ENCODE results near the gene FOXO3.

Gene FOXO3

GRCh38 chr6:108635505-108636226, 74.9 kb downstream of the FOXO3 start:
- no peaks in the 10 kb centered on the region for H3K9me3 ChIP-seq (ENCODE audit: control extremely low read depth in 1 of 5, control insufficient read depth in 4 of 5, insufficient read depth in 2 of 5, low read depth in 1 of 5, low read length in 4 of 5)
- H3K4me3 ChIP-seq (ENCODE audit: control insufficient read depth in 1 of 7, extremely low read depth in 1 of 7, insufficient read depth in 4 of 7, low read depth in 2 of 7, low read length in 6 of 7): no peak overlapping the region
- H3K27ac ChIP-seq (ENCODE audit: insufficient read depth in 1 of 2, low read depth in 1 of 2, low read length in 2 of 2, poor library complexity in 1 of 2, severe bottlenecking in 2 of 2): no peak overlapping the region
- peaks cover 2 to 27% (median 18%) of the 10 kb centered on the region in 4 experiments for H3K4me1 ChIP-seq (ENCODE audit: control extremely low read depth in 1 of 4, control insufficient read depth in 4 of 4, insufficient read depth in 4 of 4, low read length in 3 of 4)
- peaks cover 0 to 9% (median 1%) of the 10 kb centered on the region in 4 experiments for H3K36me3 ChIP-seq (ENCODE audit: control insufficient read depth in 4 of 4, insufficient read depth in 4 of 4, low read length in 3 of 4)
- ChIA-PET POLR2A (no interaction called here), CTCF (interaction anchor here (0.7 to 1.0 kb wide), 2 partner anchors 37 to 68 kb away, joined by 3 read pairs; no protein-coding TSS in a partner anchor)
- H3K27me3 ChIP-seq (replicated peaks in 2 of 5; ENCODE audit: control insufficient read depth in 4 of 5, insufficient read depth in 5 of 5, low read length in 4 of 5): no peaks in the 10 kb centered on the region
- peak; percentile 38 to 88 (median 82) for DNase-seq
- WGBS (ENCODE audit: insufficient coverage): 40% methylated on average over 6 of the region's 6 CpGs

DNA sequence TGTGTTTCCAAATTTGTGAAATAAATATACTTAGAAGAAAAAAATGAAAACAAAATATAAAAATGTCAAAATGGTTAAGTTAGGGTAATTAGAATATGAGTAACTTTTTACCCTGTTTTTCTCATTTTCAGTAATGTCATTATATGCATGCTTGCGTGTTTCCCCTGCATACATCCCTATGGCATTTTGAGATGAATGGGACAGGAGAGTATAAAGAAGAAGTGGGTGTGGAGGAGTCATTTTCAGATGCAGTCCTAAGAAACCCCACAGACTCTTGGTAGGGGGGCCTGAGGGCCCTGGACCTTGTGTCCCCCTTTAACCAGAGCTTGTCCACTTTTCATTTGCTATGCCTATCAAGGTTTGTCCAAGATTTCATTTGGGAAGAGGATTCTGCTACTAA, 77.2 kb downstream of the FOXO3 start:
- no peaks in the 10 kb centered on the region for H3K27me3 ChIP-seq (replicated peaks in 2 of 5; ENCODE audit: control insufficient read depth in 4 of 5, insufficient read depth in 5 of 5, low read length in 4 of 5)
- DNase-seq: no peak
- no peak overlapping the region for H3K27ac ChIP-seq (ENCODE audit: insufficient read depth in 1 of 2, low read depth in 1 of 2, low read length in 2 of 2, poor library complexity in 1 of 2, severe bottlenecking in 2 of 2)
- no CpG with 5 or more reads among the region's 1 CpG for WGBS (ENCODE audit: insufficient coverage)
- H3K4me3 ChIP-seq (ENCODE audit: control insufficient read depth in 1 of 7, extremely low read depth in 1 of 7, insufficient read depth in 4 of 7, low read depth in 2 of 7, low read length in 6 of 7): no peak overlapping the region
- no peaks in the 10 kb centered on the region for H3K9me3 ChIP-seq (ENCODE audit: control extremely low read depth in 1 of 5, control insufficient read depth in 4 of 5, insufficient read depth in 2 of 5, low read depth in 1 of 5, low read length in 4 of 5)
- POLR2A ChIA-PET: no interaction called here
- CTCF ChIA-PET: interaction anchor here (0.9 to 3.1 kb wide), 3 partner anchors 11 to 65 kb away, joined by 3 to 14 read pairs (median 3); no protein-coding TSS in a partner anchor
- H3K36me3 ChIP-seq (ENCODE audit: control insufficient read depth in 4 of 4, insufficient read depth in 4 of 4, low read length in 3 of 4): peaks cover 0 to 9% (median 1%) of the 10 kb centered on the region in 4 experiments
- peaks cover 2 to 16% (median 11%) of the 10 kb centered on the region in 4 experiments for H3K4me1 ChIP-seq (ENCODE audit: control extremely low read depth in 1 of 4, control insufficient read depth in 4 of 4, insufficient read depth in 4 of 4, low read length in 3 of 4)

GRCh38 chr6:108638993-108639392, 78.3 kb downstream of the FOXO3 start:
- POLR2A ChIA-PET: no interaction called here
- peaks cover 0 to 9% (median 1%) of the 10 kb centered on the region in 4 experiments for H3K36me3 ChIP-seq (ENCODE audit: control insufficient read depth in 4 of 4, insufficient read depth in 4 of 4, low read length in 3 of 4)

GRCh38 chr6:108640104-108640503, 79.4 kb downstream of the FOXO3 start:
- H3K27ac ChIP-seq (ENCODE audit: insufficient read depth in 1 of 2, low read depth in 1 of 2, low read length in 2 of 2, poor library complexity in 1 of 2, severe bottlenecking in 2 of 2): no peak overlapping the region
- H3K4me3 ChIP-seq (ENCODE audit: control insufficient read depth in 1 of 7, extremely low read depth in 1 of 7, insufficient read depth in 4 of 7, low read depth in 2 of 7, low read length in 6 of 7): no peak overlapping the region
- H3K9me3 ChIP-seq (ENCODE audit: control extremely low read depth in 1 of 5, control insufficient read depth in 4 of 5, insufficient read depth in 2 of 5, low read depth in 1 of 5, low read length in 4 of 5): no peaks in the 10 kb centered on the region
- H3K36me3 ChIP-seq (ENCODE audit: control insufficient read depth in 4 of 4, insufficient read depth in 4 of 4, low read length in 3 of 4): peaks cover 0 to 9% (median 1%) of the 10 kb centered on the region in 4 experiments
- WGBS (ENCODE audit: insufficient coverage): 100% methylated on average over 1 of the region's 2 CpGs
- no peaks in the 10 kb centered on the region for H3K27me3 ChIP-seq (replicated peaks in 2 of 5; ENCODE audit: control insufficient read depth in 4 of 5, insufficient read depth in 5 of 5, low read length in 4 of 5)
- POLR2A ChIA-PET: no interaction called here
- H3K4me1 ChIP-seq (ENCODE audit: control extremely low read depth in 1 of 4, control insufficient read depth in 4 of 4, insufficient read depth in 4 of 4, low read length in 3 of 4): peaks cover 2 to 16% (median 11%) of the 10 kb centered on the region in 4 experiments
- CTCF ChIA-PET: interaction anchor here (1.1 to 1.4 kb wide), 2 partner anchors 9 to 13 kb away, joined by 3 to 4 read pairs; no protein-coding TSS in a partner anchor
- DNase-seq: no peak

More at GRCh38 chr6:108638993-108639392, 78.3 kb downstream of the FOXO3 start:
- H3K4me3 ChIP-seq (ENCODE audit: control insufficient read depth in 1 of 7, extremely low read depth in 1 of 7, insufficient read depth in 4 of 7, low read depth in 2 of 7, low read length in 6 of 7): no peak overlapping the region
- peaks cover 2 to 16% (median 11%) of the 10 kb centered on the region in 4 experiments for H3K4me1 ChIP-seq (ENCODE audit: control extremely low read depth in 1 of 4, control insufficient read depth in 4 of 4, insufficient read depth in 4 of 4, low read length in 3 of 4)
- H3K9me3 ChIP-seq (ENCODE audit: control extremely low read depth in 1 of 5, control insufficient read depth in 4 of 5, insufficient read depth in 2 of 5, low read depth in 1 of 5, low read length in 4 of 5): no peaks in the 10 kb centered on the region
- WGBS (ENCODE audit: insufficient coverage): 100% methylated on average over 2 of the region's 2 CpGs
- CTCF ChIA-PET: interaction anchor here (0.9 to 3.1 kb wide), 3 partner anchors 10 to 66 kb away, joined by 3 to 14 read pairs (median 3); no protein-coding TSS in a partner anchor
- H3K27ac ChIP-seq (ENCODE audit: insufficient read depth in 1 of 2, low read depth in 1 of 2, low read length in 2 of 2, poor library complexity in 1 of 2, severe bottlenecking in 2 of 2): no peak overlapping the region
- no peak for DNase-seq
- H3K27me3 ChIP-seq (replicated peaks in 2 of 5; ENCODE audit: control insufficient read depth in 4 of 5, insufficient read depth in 5 of 5, low read length in 4 of 5): no peaks in the 10 kb centered on the region

DNA sequence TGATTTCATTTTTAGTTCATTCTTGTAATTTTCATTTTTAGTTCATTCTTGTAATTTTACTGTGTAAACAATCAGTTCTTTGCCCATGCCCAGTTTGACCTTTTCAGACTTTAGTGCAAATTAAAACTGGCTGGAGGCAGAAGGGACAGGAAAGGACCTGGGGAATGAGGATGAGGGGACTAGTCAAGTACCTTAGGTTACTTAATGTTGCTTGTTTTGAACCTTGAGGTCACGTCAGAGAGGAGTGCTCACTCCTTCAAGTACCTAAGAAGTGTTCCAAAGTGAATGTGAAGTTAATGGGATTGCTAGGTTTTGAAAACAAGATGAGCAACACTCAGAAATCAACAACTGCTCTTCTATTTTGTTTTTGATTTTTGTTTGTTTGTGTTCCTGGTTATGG, 82.5 kb downstream of the FOXO3 start:
- POLR2A ChIA-PET: no interaction called here
- CTCF ChIA-PET: no interaction called here
- H3K4me1 ChIP-seq (ENCODE audit: control extremely low read depth in 1 of 4, control insufficient read depth in 4 of 4, insufficient read depth in 4 of 4, low read length in 3 of 4): no peaks in the 10 kb centered on the region
- H3K9me3 ChIP-seq (ENCODE audit: control extremely low read depth in 1 of 5, control insufficient read depth in 4 of 5, insufficient read depth in 2 of 5, low read depth in 1 of 5, low read length in 4 of 5): no peaks in the 10 kb centered on the region
- no peak overlapping the region for H3K4me3 ChIP-seq (ENCODE audit: control insufficient read depth in 1 of 7, extremely low read depth in 1 of 7, insufficient read depth in 4 of 7, low read depth in 2 of 7, low read length in 6 of 7)
- no peak overlapping the region for H3K27ac ChIP-seq (ENCODE audit: insufficient read depth in 1 of 2, low read depth in 1 of 2, low read length in 2 of 2, poor library complexity in 1 of 2, severe bottlenecking in 2 of 2)
- no CpG with 5 or more reads among the region's 1 CpG for WGBS (ENCODE audit: insufficient coverage)
- H3K27me3 ChIP-seq (replicated peaks in 2 of 5; ENCODE audit: control insufficient read depth in 4 of 5, insufficient read depth in 5 of 5, low read length in 4 of 5): no peaks in the 10 kb centered on the region
- no peak for DNase-seq
- peaks cover 3 to 12% (median 3%) of the 10 kb centered on the region in 4 experiments for H3K36me3 ChIP-seq (ENCODE audit: control insufficient read depth in 4 of 4, insufficient read depth in 4 of 4, low read length in 3 of 4)

DNA sequence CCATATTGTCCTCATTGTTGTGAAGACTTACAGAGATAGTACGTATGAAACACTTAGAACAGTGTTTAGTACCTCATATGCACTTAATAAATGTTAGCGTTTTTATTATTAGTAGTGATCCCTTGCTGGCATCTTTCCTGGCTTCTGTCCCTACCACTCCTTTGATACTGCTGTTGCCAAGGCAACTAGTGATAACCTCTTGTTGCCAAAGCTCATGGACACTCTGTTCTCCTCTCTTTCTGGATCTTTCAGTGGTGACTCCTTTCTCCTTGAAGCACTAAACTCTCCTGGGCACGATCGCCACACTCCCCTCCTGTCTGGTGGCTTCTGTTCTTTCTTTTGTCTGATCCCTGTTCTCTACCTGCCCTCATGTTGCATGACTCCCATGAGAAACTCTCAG, 83.5 kb downstream of the FOXO3 start:
- Histone ChIP-seq H3K27ac (ENCODE audit: insufficient read depth in 1 of 2, low read depth in 1 of 2, low read length in 2 of 2, poor library complexity in 1 of 2, severe bottlenecking in 2 of 2) (no peak overlapping the region), H3K36me3 (ENCODE audit: control insufficient read depth in 4 of 4, insufficient read depth in 4 of 4, low read length in 3 of 4) (peaks cover 3 to 7% (median 4%) of the 10 kb centered on the region in 4 experiments), H3K4me1 (ENCODE audit: control extremely low read depth in 1 of 4, control insufficient read depth in 4 of 4, insufficient read depth in 4 of 4, low read length in 3 of 4) (no peaks in the 10 kb centered on the region), H3K27me3 (replicated peaks in 2 of 5; ENCODE audit: control insufficient read depth in 4 of 5, insufficient read depth in 5 of 5, low read length in 4 of 5) (no peaks in the 10 kb centered on the region), H3K9me3 (ENCODE audit: control extremely low read depth in 1 of 5, control insufficient read depth in 4 of 5, insufficient read depth in 2 of 5, low read depth in 1 of 5, low read length in 4 of 5) (no peaks in the 10 kb centered on the region), H3K4me3 (ENCODE audit: control insufficient read depth in 1 of 7, extremely low read depth in 1 of 7, insufficient read depth in 4 of 7, low read depth in 2 of 7, low read length in 6 of 7) (no peak overlapping the region)
- DNase-seq: no peak
- ChIA-PET CTCF (no interaction called here), POLR2A (no interaction called here)
- 100% methylated on average over 3 of the region's 4 CpGs for WGBS (ENCODE audit: insufficient coverage)

DNA sequence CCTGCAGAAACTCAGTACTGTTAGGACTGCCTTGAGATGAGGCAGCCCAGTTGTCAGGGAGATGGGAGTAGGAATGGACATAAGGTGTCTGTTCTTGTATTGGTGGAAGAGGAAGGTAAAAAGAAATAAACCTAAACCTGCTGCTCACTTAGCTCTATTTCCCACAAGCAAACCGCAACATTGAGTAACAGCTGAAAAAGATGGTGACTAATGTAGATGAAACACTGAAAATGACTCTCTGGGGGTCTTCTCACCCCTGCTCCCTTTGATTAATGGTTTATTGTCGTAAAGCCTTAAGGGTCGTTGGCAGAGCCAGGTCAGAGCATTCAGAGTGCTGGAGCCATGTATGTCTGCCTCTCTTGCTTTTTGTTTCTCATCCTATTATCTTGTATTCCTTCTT, 87.5 kb downstream of the FOXO3 start:
- POLR2A ChIA-PET: no interaction called here
- 100% methylated on average over 2 of the region's 3 CpGs for WGBS (ENCODE audit: insufficient coverage)

More for the DNA sequence above, 87.5 kb downstream of the FOXO3 start:
- H3K27me3 ChIP-seq (replicated peaks in 2 of 5; ENCODE audit: control insufficient read depth in 4 of 5, insufficient read depth in 5 of 5, low read length in 4 of 5): no peaks in the 10 kb centered on the region
- no peak overlapping the region for H3K27ac ChIP-seq (ENCODE audit: insufficient read depth in 1 of 2, low read depth in 1 of 2, low read length in 2 of 2, poor library complexity in 1 of 2, severe bottlenecking in 2 of 2)
- CTCF ChIA-PET: interaction anchor here (3.9 kb wide), 1 partner anchor 10 kb away, joined by 14 read pairs; no protein-coding TSS in a partner anchor
- peaks cover 2 to 5% (median 4%) of the 10 kb centered on the region in 4 experiments for H3K36me3 ChIP-seq (ENCODE audit: control insufficient read depth in 4 of 4, insufficient read depth in 4 of 4, low read length in 3 of 4)
- no peaks in the 10 kb centered on the region for H3K4me1 ChIP-seq (ENCODE audit: control extremely low read depth in 1 of 4, control insufficient read depth in 4 of 4, insufficient read depth in 4 of 4, low read length in 3 of 4)
- DNase-seq: no peak
- H3K9me3 ChIP-seq (ENCODE audit: control extremely low read depth in 1 of 5, control insufficient read depth in 4 of 5, insufficient read depth in 2 of 5, low read depth in 1 of 5, low read length in 4 of 5): no peaks in the 10 kb centered on the region
- no peak overlapping the region for H3K4me3 ChIP-seq (ENCODE audit: control insufficient read depth in 1 of 7, extremely low read depth in 1 of 7, insufficient read depth in 4 of 7, low read depth in 2 of 7, low read length in 6 of 7)
